Mesenchymal stem cell (in vitro differentiated cells and primary cell): Measurements from ENCODE around the gene OR6C2.
"Not testable (repeated sequence)": the region's sequence is repeated elsewhere in the genome, so short reads cannot be mapped to it uniquely, and the experiment has no call there.

Source experiments
- DNase-seq: peaks from one replicate; pipeline ENCODE4 v3.0.0-alpha.2; 2013
- H2AFZ ChIP-seq: one replicate; pipeline ENCODE4 v1.6.1; 2013; ENCODE audit warnings: low read depth, mild to moderate bottlenecking, control low read depth, inconsistent platforms, low read length, moderate library complexity
- H2AK5ac ChIP-seq: 2 replicates; pipeline ENCODE4 v1.6.1; 2013; ENCODE audit warnings: low read length, moderate library complexity, mild to moderate bottlenecking, inconsistent platforms; ENCODE audit not compliant: severe bottlenecking
- H2BK120ac ChIP-seq: one replicate; pipeline ENCODE4 v1.6.1; 2013; ENCODE audit warnings: low read depth, mild to moderate bottlenecking, inconsistent platforms, low read length, moderate library complexity
- H2BK12ac ChIP-seq, 2 experiments: one replicate each; pipeline ENCODE4 v1.6.1; 2013; ENCODE audit warnings: inconsistent platforms in 2 of 2, low read length in 2 of 2, mild to moderate bottlenecking in 2 of 2, moderate library complexity in 2 of 2, control low read depth in 1 of 2
- H2BK15ac ChIP-seq: one replicate; pipeline ENCODE4 v1.6.1; 2013; ENCODE audit warnings: mild to moderate bottlenecking, low read depth, inconsistent platforms; ENCODE audit not compliant: poor library complexity, severe bottlenecking
- H2BK5ac ChIP-seq: 2 replicates; pipeline ENCODE4 v1.6.1; 2013; ENCODE audit warnings: low read depth, mild to moderate bottlenecking, low read length, control low read depth, inconsistent platforms; ENCODE audit not compliant: poor library complexity, severe bottlenecking
- H3K14ac ChIP-seq, 2 experiments: one replicate each; pipeline ENCODE4 v1.6.1; 2013; ENCODE audit warnings: inconsistent platforms in 2 of 2, low read length in 2 of 2, control low read depth in 1 of 2, mild to moderate bottlenecking in 1 of 2, moderate library complexity in 1 of 2
- H3K18ac ChIP-seq, 2 experiments: one replicate each; pipeline ENCODE4 v1.6.1; 2013; ENCODE audit warnings: inconsistent platforms in 2 of 2, low read length in 2 of 2, control low read depth in 1 of 2, low read depth in 1 of 2, mild to moderate bottlenecking in 1 of 2
- H3K23ac ChIP-seq, 2 experiments: one replicate each; pipeline ENCODE4 v1.6.1; 2013; ENCODE audit warnings: inconsistent platforms in 2 of 2, low read length in 2 of 2, mild to moderate bottlenecking in 2 of 2, moderate library complexity in 2 of 2, control low read depth in 1 of 2
- H3K27ac ChIP-seq: 2 replicates; pipeline ENCODE4 v1.5.1; 2013; ENCODE audit warnings: mild to moderate bottlenecking, moderate library complexity, low read length, control low read depth, inconsistent platforms; ENCODE audit not compliant: poor library complexity, severe bottlenecking
- H3K27me3 ChIP-seq, 2 experiments: 2 replicates each; pipeline versions ENCODE4 v1.6.1 to v1.7.0; 2013; ENCODE audit warnings: low read length in 2 of 2, mild to moderate bottlenecking in 2 of 2, moderate library complexity in 2 of 2, control low read depth in 1 of 2, inconsistent platforms in 1 of 2; ENCODE audit not compliant: control insufficient read depth in 1 of 2, insufficient read depth in 1 of 2
- H3K36me3 ChIP-seq, 2 experiments: 2 replicates each; pipeline versions ENCODE4 v1.6.1 to v1.7.0; 2013; ENCODE audit warnings: low read length in 2 of 2, control low read depth in 1 of 2, inconsistent platforms in 1 of 2, low read depth in 1 of 2, mild to moderate bottlenecking in 1 of 2; ENCODE audit not compliant: insufficient read depth in 2 of 2, control insufficient read depth in 1 of 2
- H3K4ac ChIP-seq, 2 experiments: one replicate each; pipeline ENCODE4 v1.6.1; 2013; ENCODE audit warnings: inconsistent platforms in 2 of 2, low read length in 2 of 2, mild to moderate bottlenecking in 2 of 2, moderate library complexity in 2 of 2, control low read depth in 1 of 2, low read depth in 1 of 2
- H3K4me1 ChIP-seq: 2 replicates; pipeline ENCODE4 v1.6.1; 2013; ENCODE audit warnings: low read depth, low read length, control low read depth; ENCODE audit not compliant: control insufficient read depth, insufficient read depth
- H3K4me2 ChIP-seq: 2 replicates; pipeline ENCODE4 v1.6.1; 2013; ENCODE audit warnings: low read length, mild to moderate bottlenecking, inconsistent platforms; ENCODE audit not compliant: poor library complexity, severe bottlenecking
- H3K4me3 ChIP-seq, 2 experiments: 2 replicates each; pipeline versions ENCODE4 v1.5.1 to v1.7.0; 2013; ENCODE audit warnings: low read length in 2 of 2, mild to moderate bottlenecking in 2 of 2, control low read depth in 1 of 2, low read depth in 1 of 2; ENCODE audit not compliant: insufficient read depth in 1 of 2
- H3K79me1 ChIP-seq: replicated peaks from 2 replicates; pipeline ENCODE4 v1.6.1; 2013; ENCODE audit warnings: mild to moderate bottlenecking, control low read depth, low read length, inconsistent platforms; ENCODE audit not compliant: poor library complexity, severe bottlenecking
- H3K9ac ChIP-seq: 2 replicates; pipeline ENCODE4 v1.7.0; 2013; ENCODE audit warnings: mild to moderate bottlenecking, low read length, moderate library complexity
- H3K9me3 ChIP-seq: 2 replicates; pipeline ENCODE4 v1.7.0; 2013; ENCODE audit warnings: mild to moderate bottlenecking, low read length; ENCODE audit not compliant: control insufficient read depth
- H4K8ac ChIP-seq: one replicate; pipeline ENCODE4 v1.6.1; 2013; ENCODE audit warnings: inconsistent platforms, mild to moderate bottlenecking, low read length, moderate library complexity
- H4K91ac ChIP-seq: one replicate; pipeline ENCODE4 v1.6.1; 2013; ENCODE audit warnings: mild to moderate bottlenecking, low read length, inconsistent platforms
- WGBS: methylation state at CpG from one replicate; pipeline ENCODE4 v1.1.7; 2013; ENCODE audit warnings: mixed read lengths; 5-methylcytosine and 5-hydroxymethylcytosine counted together

The OR6C2 gene

DNA sequence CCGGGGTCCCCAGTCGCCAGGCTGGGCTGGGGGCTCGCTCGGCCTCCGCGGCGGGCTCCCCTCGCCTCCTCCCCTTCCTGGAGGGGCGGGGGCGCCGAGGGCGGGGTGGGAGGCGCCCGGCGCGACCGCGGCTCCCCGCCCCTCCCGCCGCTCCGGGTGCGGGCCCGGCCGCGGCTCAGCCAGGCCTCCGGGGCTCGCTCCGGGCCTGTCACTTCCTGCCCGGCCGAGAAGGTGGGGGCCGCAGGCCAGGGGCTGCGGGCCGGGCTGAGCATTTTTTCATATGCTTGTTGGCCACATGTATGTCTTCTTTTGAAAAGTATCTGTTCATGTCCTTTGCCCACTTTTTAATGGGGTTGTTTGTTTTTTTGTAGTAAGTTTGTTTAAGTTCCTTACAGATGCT lies 29.0 kb upstream of the OR6C2 start:
- not testable (repeated sequence) for H3K27ac ChIP-seq, H3K79me1 ChIP-seq, H3K9ac ChIP-seq, H3K27me3 ChIP-seq, H3K14ac ChIP-seq, H3K23ac ChIP-seq, H3K9me3 ChIP-seq, H2AFZ ChIP-seq, DNase-seq, H2BK15ac ChIP-seq, H2BK12ac ChIP-seq, H3K4ac ChIP-seq, H2BK120ac ChIP-seq, H3K4me2 ChIP-seq, H3K4me1 ChIP-seq, H2BK5ac ChIP-seq, H3K18ac ChIP-seq, H4K8ac ChIP-seq, H3K4me3 ChIP-seq, H4K91ac ChIP-seq, H2AK5ac ChIP-seq, H3K36me3 ChIP-seq
- no CpG with 5 or more reads among the region's 34 CpGs for WGBS

DNA sequence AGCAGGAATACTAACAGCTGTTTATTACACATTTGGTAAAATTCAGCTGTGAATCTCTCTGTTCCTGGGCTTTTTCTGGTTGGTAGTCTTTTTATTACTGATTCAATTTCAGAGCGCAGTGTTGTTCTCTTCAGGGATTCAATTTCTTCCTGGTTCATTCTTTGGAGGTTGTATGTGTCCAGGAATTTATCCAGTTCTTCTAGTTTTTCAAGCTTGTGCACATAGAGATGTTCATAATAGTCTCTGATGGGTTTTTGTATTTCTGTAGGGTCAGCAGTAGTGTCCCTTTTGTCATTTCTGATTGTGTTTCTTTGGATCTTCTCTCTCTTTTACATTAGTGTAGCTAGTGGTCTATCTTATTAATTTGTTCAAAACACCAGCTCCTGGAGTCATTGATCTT lies 26.9 kb upstream of the OR6C2 start:
- no peak overlapping the region for H4K8ac ChIP-seq
- H2BK12ac ChIP-seq = no peak overlapping the region
- H2AK5ac ChIP-seq = no peak overlapping the region
- no peak overlapping the region for H4K91ac ChIP-seq
- no peak overlapping the region for H3K4me2 ChIP-seq
- H3K79me1 ChIP-seq = no peaks in the 10 kb centered on the region
- no peak overlapping the region for H3K14ac ChIP-seq
- H3K9ac ChIP-seq = no peak overlapping the region
- H3K27me3 ChIP-seq = no peaks in the 10 kb centered on the region
- H2BK120ac ChIP-seq = no peak overlapping the region
- no peak overlapping the region for H3K18ac ChIP-seq
- no peak overlapping the region for H3K4ac ChIP-seq
- 83% methylated on average over 1 of the region's 1 CpG for WGBS
- no peak overlapping the region for H3K4me3 ChIP-seq
- no peak overlapping the region for H2AFZ ChIP-seq
- H3K23ac ChIP-seq = no peak overlapping the region
- no peak overlapping the region for H3K27ac ChIP-seq
- H2BK5ac ChIP-seq = no peak overlapping the region
- H3K4me1 ChIP-seq = peaks cover 2% of the 10 kb centered on the region
- no peaks in the 10 kb centered on the region for H3K9me3 ChIP-seq
- no peaks in the 10 kb centered on the region for H3K36me3 ChIP-seq
- no peak overlapping the region for H2BK15ac ChIP-seq
- no peak for DNase-seq

GRCh38 chr12:55420307-55420962 lies 23.4 kb upstream of the OR6C2 start:
- Histone ChIP-seq H3K79me1 (no peaks in the 10 kb centered on the region), H3K4ac (no peak overlapping the region), H3K9ac (no peak overlapping the region), H3K36me3 (no peaks in the 10 kb centered on the region), H2BK120ac (no peak overlapping the region), H2BK5ac (no peak overlapping the region), H3K27me3 (no peaks in the 10 kb centered on the region), H2AK5ac (no peak overlapping the region), H2BK12ac (no peak overlapping the region), H3K4me1 (no peaks in the 10 kb centered on the region), H3K14ac (no peak overlapping the region), H3K9me3 (no peaks in the 10 kb centered on the region), H3K4me3 (no peak overlapping the region), H3K27ac (no peak overlapping the region), H2BK15ac (no peak overlapping the region), H2AFZ (no peak overlapping the region), H3K18ac (no peak overlapping the region), H3K4me2 (no peak overlapping the region), H3K23ac (no peak overlapping the region), H4K8ac (no peak overlapping the region), H4K91ac (peak overlapping the region; percentile 56)
- WGBS = 64% methylated on average over 2 of the region's 2 CpGs
- no peak for DNase-seq

GRCh38 chr12:55425954-55426353 lies 17.9 kb upstream of the OR6C2 start, which contains the start of gene OR6C76:
TSS of gene OR6C76 (plus strand) at chr12:55426254. CDS start at chr12:55426254, 0 bp downstream.
- H3K23ac ChIP-seq = no peak within 1 kb of the TSS
- H2BK15ac ChIP-seq = no peak within 1 kb of the TSS
- H3K4me3 ChIP-seq = no peak within 1 kb of the TSS

More at GRCh38 chr12:55425954-55426353, 17.9 kb upstream of the OR6C2 start, which contains the start of gene OR6C76:
- Histone ChIP-seq H3K9ac (no peak within 1 kb of the TSS), H3K9me3 (no peaks in the 10 kb centered on the region), H4K91ac (no peak within 1 kb of the TSS), H3K36me3 (no peaks in the 10 kb centered on the region), H4K8ac (no peak within 1 kb of the TSS), H3K4ac (no peak within 1 kb of the TSS), H3K4me2 (no peak within 1 kb of the TSS), H3K14ac (no peak within 1 kb of the TSS), H2BK12ac (no peak within 1 kb of the TSS), H3K27me3 (no peaks in the 10 kb centered on the region), H2AFZ (no peak within 1 kb of the TSS), H2BK5ac (no peak within 1 kb of the TSS), H2AK5ac (no peak within 1 kb of the TSS), H3K27ac (no peak within 1 kb of the TSS), H3K4me1 (no peaks in the 10 kb centered on the region), H3K79me1 (no peaks in the 10 kb centered on the region), H3K18ac (no peak within 1 kb of the TSS), H2BK120ac (no peak within 1 kb of the TSS)
- no peak for DNase-seq
- 94% methylated on average over 4 of the region's 4 CpGs for WGBS
